Omental fat pad (tissue), 4 donors: Measurements from ENCODE around the gene SMPD3. TPM values are rescaled to one million over a fixed set of nuclear protein-coding genes. Genes with fewer than 3 reads are reported as not detected.

Experiments used
- ATAC-seq: fragments of 150-250 bp; one replicate; pipeline ENCODE4 v1.9.1; 2016; ENCODE audit warnings: mild to moderate bottlenecking, moderate library complexity; ENCODE audit not compliant: low FRiP score
- DNase-seq: peaks from one replicate; pipeline ENCODE4 v3.0.0-alpha.2; 2019; ENCODE audit warnings: low spot score
- CTCF ChIP-seq, 3 donors: fragments of 450-650 bp; IDR thresholded peaks; one replicate each; pipeline ENCODE4 v1.5.1; 2016 to 2017; ENCODE audit warnings: antibody characterized with exemption in 3 of 3, mild to moderate bottlenecking in 3 of 3, moderate library complexity in 2 of 3
- total RNA-seq, 4 donors: library from RNA; depleted of rRNA; stranded (reverse); fragments of >200 nt; gene quantifications; one replicate each; pipeline ENCODE4 v1.1.0, GENCODE V29; 2016

The SMPD3 gene
- total RNA-seq, 4 donors from 2014 or later, result 0.63 to 44.8 (median 8.1) TPM

DNA sequence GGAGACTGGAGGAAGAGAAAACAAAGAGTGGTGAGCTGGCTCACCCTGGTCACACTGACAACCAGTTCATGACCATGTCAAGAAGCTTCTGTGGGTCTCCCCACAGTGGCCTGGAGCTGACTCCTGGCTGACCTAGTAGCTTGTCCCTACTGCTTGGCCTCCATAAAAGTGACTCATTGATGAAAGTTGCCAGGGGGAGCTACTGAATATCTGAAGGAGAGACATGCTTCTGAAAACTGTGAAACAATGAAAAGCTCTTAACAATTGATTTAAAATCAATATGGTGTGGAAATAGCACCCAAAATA lies 22.0 kb downstream of the SMPD3 start:
- no peak for TF ChIP-seq CTCF (IDR thresholded peaks at IDR 0.05)
- DNase-seq (no peak), ATAC-seq (no peak)

DNA sequence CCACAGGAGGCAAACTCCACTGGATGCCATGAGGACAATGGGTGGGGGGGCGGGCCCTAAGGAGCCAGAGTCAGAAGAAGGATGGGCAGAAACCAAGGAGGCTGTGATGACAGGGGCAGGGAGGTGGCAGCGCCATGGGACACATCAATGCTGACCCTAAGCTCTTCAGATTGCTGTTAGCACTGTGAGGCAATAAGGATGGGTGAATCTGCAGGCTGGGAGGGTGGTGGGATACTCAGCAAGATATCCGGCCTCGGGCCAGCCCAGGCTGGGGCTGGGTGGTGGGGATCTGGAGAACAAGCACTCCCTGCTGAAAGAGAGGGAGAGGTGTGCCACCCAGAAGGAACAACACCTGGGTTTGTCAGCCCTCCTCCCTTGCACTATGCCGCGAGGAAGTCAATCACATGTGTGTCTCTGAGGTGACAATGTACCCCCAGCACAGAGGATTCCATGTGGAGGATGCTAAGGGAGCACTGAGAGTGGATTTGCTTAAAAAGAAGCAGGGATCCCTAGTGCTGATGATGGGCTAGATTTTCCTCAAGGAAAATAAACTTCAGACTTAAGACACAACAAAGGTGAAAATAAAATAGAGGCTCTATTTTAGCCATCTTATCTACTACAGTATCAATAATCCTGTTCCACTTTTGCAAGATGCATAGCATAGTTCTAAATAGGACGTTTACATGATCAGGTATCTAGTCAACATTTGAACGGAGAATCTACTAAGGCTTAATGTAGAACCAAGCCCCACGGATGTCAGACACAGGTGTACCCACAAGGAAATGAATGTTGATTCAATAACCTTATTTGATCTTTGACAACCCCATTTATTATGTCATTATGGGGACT lies 22.6 kb downstream of the SMPD3 start:
- ATAC-seq, result no peak
- no peak for TF ChIP-seq CTCF (IDR thresholded peaks at IDR 0.05)
- no peak for DNase-seq

GRCh38 chr16:68423771-68424170 lies 24.5 kb downstream of the SMPD3 start:
- DNase-seq (no peak), ATAC-seq (no peak)
- TF ChIP-seq CTCF (IDR thresholded peaks at IDR 0.05), result no peak

- DNase-seq (no peak), ATAC-seq (no peak)
- no peak for TF ChIP-seq CTCF (IDR thresholded peaks at IDR 0.05)
Measured at GRCh38 chr16:68422396-68422960, 25.8 kb downstream of the SMPD3 start.

DNA sequence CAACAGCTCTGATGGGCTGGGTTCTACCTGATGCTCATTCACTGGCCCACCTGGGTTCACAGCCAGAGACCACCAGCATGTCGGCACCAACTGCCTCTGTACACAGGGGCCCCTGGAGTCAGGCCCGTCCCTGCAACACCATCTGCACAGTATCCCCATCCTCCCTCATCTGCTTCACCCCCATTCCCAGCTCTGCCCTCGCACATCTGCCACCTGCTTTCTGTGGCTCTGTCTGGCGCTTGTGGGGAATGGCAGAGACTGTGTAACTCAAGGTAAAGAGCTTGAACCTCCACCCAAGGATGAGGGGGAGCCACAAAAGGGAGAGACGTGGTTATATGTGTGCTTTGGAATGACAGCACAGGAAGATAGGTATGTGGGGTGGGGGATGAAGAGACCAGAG lies 27.2 kb downstream of the SMPD3 start:
- no peak for DNase-seq
- TF ChIP-seq CTCF (IDR thresholded peaks at IDR 0.05), result no peak
- no peak for ATAC-seq

DNA sequence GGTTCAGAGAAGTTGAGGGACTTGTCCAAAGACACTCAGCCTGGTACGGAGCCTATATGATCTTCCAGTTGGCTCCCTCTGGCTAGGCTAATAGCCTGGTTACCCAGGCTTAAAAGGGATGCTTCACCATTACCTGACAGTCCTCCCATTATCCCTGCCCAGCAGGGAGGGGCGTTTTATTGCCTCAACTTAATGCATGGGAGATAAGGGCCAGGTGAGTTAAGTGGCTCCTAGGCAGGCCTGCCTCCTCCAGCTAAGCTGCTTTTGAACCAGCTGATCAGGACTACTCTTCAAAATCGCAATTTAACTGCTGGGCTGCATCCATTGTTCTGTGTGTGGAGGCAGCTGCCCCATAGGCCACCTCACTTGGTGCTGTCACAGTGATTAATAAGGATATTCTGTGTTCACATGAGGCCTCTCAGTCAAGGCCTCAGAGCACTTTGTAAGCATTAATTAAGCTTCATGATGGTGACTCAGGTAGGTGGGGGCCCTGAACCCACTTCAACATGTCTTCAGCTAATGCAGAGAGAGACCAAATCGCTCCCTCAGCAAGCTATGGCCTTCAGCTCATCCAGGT lies 27.9 kb downstream of the SMPD3 start:
- no peak for TF ChIP-seq CTCF (IDR thresholded peaks at IDR 0.05)
- DNase-seq (no peak), ATAC-seq (no peak)
